G401 (cell line): ENCODE results near the gene ULK4. TPM values are rescaled to one million over a fixed set of nuclear protein-coding genes. Genes with fewer than 3 reads are reported as not detected.
"Not testable (repeated sequence)": the region's sequence is repeated elsewhere in the genome, so short reads cannot be mapped to it uniquely, and the experiment has no call there.

Experiments
- DNase-seq: peaks from one replicate; pipeline ENCODE4 v3.0.0-alpha.2; 2015; ENCODE audit warnings: low spot score
- in situ Hi-C: cut with HindIII; loops from 2 replicates; pipeline ENCODE4 v1.10.0; 2016; ENCODE audit warnings: low sequenced_read_pairs, mixed read lengths
- total RNA-seq: library from RNA; depleted of rRNA; stranded (reverse); fragments of >200 nt; shearing (Covaris generic); gene quantifications from 2 replicates; pipeline ENCODE4 v1.2.3, GENCODE V29; 2014

The ULK4 gene
- total RNA-seq, 1 experiment from 2014 or later, result 25.4 TPM

DNA sequence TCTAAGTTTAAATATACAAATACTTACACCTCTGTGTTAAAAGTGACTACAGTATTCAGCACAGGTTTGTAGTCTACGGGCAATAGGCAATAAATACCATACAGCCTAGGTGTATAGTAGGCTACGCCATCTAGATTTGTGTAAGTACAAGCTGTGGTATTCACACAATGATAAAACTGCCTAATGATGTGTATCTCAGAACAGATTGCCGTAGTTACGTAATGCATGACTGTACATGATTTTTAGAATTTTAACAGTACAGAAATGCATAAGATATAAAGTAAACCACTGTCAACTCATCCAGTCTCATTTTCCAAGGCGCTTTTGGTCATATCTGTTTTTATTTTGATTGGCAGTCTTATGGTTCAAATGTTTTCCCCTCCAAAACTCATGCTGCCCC lies 396.9 kb downstream of the ULK4 start:
- in situ Hi-C loops, result no loop called here
- no peak for DNase-seq

DNA sequence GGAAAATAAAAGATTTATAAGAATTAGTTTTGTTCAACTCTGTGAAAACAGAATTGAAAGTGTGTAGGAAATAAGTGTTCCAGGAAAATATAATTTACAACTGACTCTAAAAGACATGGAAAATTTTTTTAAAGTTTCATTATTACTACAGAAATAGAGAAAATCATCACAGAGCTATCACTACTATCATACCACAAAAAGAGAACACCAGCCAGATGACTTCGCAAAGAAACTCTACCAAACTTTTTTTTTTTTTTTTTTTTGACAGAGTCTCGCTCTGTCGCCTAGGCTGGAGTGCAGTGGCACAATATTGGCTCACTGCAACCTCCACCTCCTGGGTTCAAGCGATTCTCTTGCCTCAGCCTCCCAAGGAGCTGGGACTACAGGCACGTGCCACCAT lies 405.7 kb downstream of the ULK4 start:
- in situ Hi-C loops, DNase-seq: not testable (repeated sequence)

DNA sequence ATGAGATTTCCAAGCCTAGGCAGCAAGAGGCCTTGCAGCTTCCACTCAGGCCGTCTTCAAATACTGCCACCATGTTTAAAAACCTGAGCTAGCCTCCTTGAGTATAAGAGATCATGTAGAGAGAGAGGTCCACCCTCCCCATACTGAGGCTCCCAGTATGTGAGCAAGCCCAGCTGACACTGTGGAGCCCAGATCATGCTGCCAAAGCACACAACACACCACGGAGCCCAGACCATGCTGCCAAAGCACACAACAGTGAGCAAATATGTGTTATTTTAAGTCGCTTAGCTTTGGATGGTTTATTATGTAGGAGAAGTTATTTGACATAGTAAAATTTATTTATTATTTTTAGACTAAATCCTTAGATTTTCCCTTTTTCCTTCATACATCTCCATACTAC lies 428.9 kb downstream of the ULK4 start:
- in situ Hi-C loops, result no loop called here
- DNase-seq, result no peak

DNA sequence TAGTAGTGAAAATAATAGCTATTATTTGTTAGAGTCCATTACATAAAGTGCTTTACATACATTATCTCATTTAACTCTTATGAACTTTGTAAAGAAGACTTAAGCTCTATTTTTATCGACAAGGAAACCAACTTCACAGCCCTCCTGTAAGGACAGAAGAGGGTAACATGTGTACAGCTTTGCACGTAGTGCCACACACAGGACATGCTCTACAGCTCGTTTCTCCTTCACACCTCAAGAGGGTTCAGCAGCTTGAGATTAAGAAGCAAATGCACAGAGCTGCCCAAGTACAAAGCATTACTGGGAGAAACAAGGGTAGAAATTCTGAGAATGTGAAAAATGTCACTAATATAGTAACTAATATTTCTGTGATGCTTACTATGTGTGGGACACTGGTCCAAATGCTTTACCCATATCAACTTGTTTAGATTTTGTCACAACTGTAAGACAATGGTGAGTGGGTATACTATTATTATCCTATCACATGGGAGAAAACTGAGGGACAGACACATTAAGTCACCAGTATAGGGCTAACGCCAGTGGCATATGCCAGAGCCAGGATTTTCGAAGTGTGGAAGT lies 434.8 kb downstream of the ULK4 start:
- in situ Hi-C loops, result no loop called here
- no peak for DNase-seq

DNA sequence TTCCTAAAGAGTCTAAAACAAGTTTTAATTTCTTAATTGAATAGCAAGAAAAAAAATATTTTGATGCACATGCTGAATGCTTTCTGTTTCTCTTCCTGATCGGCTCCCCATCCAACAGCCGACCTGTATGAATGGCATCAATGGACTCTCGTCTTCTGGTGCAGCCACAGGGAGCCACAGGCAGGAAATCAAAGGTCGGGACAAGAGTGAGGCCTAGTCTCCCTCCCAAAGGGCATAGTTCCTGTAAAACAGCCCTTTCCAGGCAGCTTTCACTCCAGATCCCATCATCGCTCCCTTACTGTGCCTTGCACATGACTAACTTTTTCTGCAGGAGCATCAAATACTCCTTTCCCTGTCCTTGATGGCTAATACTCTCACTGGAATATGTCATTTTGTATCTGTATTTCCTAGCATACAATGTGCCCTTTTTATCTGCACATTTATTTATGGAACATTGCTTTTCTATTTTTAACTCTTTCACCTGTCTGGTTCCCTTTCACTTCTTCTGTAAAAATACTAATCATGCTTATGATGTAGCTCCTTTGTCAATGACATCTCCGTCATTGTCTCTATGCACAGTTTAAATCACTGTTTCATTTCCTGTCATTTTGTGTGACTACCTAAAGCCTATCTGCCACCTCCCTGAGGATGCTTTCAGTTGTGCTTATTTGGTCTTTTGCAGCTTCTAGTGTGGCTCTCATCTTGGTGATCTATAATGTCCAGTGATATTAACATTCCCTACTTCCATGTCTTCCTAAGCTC lies 436.4 kb downstream of the ULK4 start:
- in situ Hi-C loops, result no loop called here
- DNase-seq, result no peak

DNA sequence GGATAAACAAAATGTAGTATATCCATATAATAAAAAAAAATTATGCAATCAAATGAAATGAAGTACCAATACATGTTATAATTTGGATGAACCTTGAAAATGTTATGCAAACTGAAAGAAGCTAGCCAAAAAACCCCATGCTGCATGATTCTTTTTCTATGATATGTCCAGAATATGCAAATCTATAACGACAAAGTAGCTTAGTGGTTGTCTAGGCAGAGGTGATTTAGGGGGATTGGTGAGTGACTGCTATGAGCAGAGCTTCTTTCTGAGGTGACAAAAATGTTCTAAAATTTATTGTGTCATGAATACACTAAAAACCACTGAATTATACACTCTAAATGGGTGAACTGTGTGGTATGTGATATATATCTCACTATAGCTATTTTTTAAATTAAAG lies 438.0 kb downstream of the ULK4 start:
- no peak for DNase-seq
- in situ Hi-C loops, result no loop called here

DNA sequence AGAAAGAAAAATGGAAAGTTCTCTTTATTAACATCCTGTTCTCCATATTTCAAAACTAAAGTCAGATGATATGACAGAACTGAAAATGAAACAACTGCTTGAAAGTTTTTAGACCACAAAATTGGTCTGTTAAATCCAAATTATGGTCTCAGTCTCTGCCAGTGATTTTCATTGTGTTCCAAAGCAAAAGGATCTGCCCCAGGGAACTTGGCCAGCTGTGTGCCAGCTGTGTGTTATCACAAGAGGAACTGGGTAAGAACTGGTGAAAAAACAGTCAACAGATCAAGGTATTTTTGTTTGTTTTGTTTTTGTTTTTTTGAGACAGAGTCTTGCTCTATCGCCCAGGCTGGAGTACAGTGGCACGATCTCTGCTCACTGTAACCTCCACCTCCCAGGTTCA lies 439.3 kb downstream of the ULK4 start:
- DNase-seq, result no peak
- in situ Hi-C loops, result no loop called here

DNA sequence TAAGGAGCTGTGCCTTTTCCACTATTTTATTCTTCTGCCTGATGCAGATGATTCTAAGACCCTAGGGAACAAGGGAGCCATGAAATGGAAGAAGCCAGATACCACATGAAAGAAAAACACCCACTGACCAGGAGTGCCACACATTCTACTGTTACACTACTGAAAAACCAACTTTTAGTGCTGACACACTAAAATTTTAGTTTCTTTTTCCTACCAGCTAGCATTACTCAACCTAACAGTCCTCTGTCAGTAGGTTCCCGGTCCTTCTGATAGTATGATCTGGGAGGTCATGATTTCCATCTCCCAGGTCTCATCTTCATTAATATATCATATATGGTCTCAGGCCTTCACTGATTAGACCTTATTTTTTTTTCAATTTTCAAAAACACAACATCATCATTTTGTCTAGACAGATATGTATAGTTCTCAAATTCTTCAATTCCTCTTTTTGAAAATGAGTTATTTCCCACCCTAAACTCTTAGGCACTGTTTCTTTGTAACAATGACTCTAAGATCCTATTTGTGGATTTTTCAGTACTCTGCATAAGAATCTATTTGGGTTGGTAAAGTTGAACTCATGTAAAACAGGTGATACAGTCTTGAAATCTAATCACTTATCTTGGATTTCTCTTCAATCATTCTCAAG lies 440.8 kb downstream of the ULK4 start:
- in situ Hi-C loops, result no loop called here
- DNase-seq, result no peak

DNA sequence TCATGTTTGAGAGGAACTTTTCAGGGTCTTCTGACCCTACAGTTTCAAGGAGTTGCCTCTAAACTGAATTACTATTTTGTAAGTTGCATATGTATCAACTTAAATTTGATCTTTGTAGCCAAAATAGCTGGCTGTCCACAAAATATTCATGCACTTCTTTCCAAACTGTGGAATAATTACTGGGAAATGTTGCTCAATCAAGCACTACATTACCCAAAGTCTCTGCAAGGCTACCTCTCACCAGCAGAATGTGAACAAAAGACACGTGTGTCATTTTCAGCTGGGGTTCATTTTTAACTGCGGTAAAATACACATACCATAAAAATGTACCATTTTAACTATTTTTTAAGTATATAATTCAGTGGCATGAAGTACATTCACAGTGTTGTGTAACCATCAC lies 442.2 kb downstream of the ULK4 start:
- DNase-seq, result no peak
- in situ Hi-C loops, result no loop called here

DNA sequence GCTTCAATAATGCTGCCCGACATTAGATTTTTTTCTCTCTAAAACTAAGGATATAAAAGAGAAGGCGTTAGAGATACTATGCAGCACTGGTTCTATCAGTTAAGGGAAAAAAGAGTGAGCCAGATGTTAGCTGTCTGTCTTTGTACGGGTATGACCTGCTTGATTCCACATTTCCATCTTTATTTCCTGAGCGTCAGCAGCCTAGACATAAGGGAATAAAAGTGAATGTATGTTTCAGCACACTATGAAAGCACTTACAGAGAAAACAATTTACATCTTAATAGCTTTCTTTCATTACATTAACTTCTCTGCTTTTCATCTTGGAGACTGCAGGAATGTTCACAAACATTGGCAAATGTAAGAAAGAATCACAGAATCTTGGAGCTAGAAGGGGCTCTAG lies 443.3 kb downstream of the ULK4 start:
- in situ Hi-C loops, result no loop called here
- no peak for DNase-seq

DNA sequence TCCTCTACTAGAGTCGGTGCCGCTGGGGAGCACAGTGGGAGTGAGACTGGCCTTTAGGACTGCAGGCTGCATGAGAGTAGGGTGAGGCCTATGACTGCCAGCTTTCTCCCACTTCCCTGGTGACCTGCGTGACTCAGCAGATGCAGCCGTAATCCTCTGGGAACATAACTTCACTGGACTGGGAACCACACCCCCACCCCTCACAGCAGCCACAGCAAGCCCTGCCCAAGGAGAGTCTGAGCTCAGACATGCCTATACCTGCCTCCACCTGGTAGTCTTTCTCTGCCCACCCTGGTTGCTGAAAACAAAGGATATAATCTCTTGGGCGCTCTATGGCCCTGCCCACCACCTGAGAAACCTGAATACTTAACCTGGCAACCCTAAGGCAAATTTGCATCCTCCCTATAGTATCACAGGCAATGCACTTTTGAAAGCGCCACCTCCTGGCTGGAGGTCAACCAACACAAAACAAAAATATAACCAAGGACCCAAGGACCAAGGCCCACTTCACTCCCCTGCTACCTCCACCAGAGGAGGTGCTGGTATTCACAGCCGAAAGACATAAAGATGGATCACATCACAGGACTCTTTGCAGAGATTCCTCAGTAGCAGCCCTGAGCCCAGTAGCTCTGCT lies 453.7 kb downstream of the ULK4 start:
- in situ Hi-C loops, result no loop called here
- DNase-seq, result no peak

DNA sequence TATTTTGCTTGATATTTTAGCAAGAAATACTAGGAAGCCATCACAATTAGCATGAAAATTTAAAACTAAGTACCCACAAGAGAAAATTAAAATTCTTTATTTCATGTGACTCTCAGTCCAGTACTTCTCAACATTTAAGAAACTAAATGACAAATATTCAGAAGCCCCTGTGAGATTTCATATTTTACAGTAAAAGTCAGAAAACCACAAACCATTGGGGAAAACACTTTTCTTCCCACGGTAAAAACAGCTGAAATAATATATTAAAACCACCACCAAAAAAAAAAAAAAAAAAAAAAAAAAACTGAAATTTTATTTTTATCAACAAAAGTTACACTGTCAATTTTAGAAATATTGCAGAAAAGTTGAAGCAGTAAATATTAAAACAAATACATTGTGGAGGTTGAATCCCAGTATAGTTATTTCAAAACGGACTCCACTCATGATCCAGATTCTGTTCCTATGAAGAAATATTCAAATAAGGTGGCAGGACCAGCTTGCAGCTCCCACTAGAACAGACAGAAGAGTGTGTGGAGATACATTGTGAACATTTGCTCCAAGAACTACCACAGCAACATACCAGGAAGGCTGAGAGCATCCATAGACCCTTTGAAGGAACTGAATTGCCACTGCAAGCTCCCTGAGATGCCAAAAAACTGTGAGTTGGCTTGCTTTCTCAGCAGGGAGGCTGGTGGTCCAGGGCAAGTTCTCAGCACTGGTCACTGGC lies 454.4 kb downstream of the ULK4 start:
- no peak for DNase-seq
- in situ Hi-C loops, result no loop called here

DNA sequence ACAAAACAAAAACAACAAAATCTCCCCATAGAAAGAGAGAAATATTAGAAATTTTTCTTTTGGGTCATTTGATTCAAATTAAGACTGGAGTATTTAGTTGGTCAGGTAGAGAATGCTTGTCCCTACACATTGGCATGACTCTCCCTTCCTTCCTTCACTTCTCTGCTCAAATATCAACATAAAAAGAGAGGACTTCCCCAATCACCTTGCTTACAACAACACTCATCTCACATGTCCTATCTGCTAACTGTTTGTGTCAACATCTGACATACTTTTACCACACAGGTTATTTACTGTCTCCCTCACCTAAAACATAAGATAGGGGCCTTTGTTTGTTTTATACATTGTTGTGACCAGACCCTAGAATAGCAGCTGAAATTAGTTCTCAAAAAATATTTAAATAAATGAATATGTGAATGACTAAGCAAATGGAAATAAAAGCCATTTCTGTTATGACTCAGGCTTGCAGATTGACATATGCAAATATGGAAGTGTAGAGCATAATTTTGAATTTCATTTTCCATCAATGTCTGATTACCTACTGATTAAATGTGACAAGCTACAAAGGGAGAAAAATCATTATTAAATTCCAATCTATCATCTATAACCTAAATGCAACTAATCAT lies 457.8 kb downstream of the ULK4 start:
- no peak for DNase-seq
- in situ Hi-C loops, result no loop called here

DNA sequence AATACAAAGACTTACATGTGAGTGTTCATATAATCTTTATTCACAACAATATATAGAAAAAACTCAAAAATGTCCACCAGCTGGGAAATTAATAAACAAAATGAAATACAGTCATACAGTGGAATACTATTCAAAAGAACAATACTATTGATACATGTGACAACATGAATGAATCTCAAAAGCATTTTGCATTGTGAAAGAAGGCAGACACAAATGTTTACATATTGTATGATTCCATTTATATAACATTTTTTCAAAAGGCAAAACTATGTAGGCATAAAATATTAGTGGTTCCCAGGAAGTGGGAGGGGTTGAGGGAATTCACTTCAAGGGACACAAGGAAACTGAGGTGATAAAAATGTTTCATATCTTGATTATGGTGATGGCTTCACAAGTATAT lies 459.4 kb downstream of the ULK4 start:
- in situ Hi-C loops, result no loop called here
- DNase-seq, result no peak

DNA sequence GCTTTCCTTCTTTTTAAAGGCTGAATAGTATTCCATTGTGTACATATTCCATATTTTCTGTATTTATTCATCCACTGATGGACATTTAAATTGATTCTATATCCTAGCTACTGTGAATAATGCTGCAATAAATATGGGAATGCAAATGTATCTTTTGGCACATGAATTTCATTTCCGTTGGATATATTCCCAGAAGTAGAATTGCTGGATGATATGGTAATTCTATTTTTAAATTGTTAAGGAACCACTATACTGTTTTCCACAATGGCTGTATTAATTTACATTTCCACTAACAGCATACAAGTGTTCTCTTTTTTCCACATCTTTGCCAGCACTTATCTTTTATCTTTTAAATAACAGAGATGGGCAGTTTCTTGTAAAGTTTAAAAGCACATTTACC lies 459.9 kb downstream of the ULK4 start:
- no peak for DNase-seq
- in situ Hi-C loops, result no loop called here

DNA sequence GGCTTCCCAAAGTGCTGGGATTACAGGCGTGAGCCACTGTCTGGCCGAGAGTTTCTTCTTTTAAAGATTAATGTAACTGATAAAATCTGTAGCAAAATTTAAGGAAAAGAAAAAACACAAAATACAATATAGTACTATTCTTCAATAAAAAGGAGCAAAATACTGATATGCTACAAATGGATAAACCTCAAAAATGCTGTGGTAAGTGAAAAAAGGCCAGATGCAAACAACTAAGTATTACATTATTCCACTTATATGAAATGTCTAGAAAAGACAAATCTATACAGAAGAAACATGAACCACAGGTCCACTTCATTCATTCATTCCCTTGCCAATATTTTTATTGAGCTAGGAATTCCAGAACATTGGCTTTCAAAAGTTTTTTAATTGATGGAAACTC lies 463.1 kb downstream of the ULK4 start:
- DNase-seq, result no peak
- in situ Hi-C loops, result no loop called here

DNA sequence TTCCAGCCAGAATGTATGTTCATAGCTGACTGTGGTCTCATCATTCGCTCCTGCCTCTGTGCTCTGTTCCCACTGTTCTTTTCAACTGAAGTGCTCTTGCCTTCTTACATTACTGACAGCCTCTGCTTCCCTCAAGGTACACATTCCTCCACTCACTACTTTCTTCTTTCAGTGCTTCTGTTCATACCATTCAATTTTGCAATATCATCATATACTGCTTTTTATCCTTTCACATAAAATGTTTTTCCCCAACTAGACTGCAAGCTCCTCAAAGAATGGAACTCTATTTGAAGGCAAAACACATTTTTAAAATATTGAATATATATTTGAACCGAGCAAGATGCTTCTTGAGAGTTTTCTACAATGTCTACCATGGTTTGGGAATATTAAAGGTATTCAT lies 471.5 kb downstream of the ULK4 start:
- in situ Hi-C loops, result no loop called here
- DNase-seq, result no peak

DNA sequence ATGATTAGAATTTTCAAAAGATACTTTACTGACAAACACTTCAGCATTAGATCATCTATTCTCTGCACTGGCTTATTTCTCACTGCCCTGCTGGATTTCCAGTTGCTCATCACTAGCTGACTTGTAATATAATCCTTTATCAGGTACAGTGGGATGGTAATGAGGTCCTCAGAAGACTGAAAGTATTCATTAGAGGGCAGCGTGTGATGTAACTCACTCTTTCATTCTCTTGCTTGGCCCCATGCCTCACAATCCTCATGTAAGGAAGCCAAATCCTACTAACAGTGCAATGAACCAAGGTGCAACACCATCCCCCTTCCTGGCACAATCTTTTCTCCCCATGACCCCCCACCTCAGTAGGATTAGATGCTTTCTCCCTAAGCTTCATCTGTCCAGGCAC lies 472.7 kb downstream of the ULK4 start:
- DNase-seq, result no peak
- in situ Hi-C loops, result no loop called here

DNA sequence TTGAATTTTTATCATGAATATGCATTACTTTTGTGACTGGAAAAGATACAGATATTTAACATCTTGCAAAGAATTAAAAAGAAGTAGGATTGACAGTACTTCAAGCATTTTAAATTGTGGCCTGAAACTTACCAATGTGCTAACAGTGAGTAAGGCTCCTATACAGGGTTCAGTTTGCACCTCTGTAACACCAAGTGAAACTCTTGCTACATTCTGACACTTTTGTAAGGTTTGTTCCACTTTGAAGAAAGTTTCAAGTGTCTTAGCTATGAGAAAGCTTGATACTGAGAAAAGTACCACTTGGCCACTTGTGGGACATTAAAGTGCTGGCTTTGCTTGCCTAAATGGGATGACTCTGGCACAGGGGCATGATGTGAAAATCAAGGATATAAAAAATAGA lies 473.4 kb downstream of the ULK4 start:
- no peak for DNase-seq
- in situ Hi-C loops, result no loop called here
